SH-SY5Y (cell line): Measurements from ENCODE around the gene BACH2.

Experiments used
- GATA2 ChIP-seq: IDR thresholded peaks from 2 replicates; pipeline ENCODE4 v1.6.1; 2011; ENCODE audit warnings: mild to moderate bottlenecking, low read depth, low read length
- GATA3 ChIP-seq: IDR thresholded peaks from 2 replicates; pipeline ENCODE4 v1.6.1; 2011; ENCODE audit warnings: low read depth, mild to moderate bottlenecking, low read length, moderate library complexity

GRCh38 chr6:89950879-89951391 is 345.7 kb downstream of the BACH2 start:
- TF ChIP-seq GATA2 (no peak), GATA3 (no peak)
